GM10847 (cell line): ENCODE measurements around the gene NELFCD.

ENCODE experiments used
- POLR2A ChIP-seq: IDR thresholded peaks from 2 replicates; pipeline ENCODE4 v1.6.1; 2011; ENCODE audit not compliant: insufficient read length; ENCODE audit errors: extremely low read depth

The NELFCD gene

GRCh38 chr20:59035381-59035780 lies 54.3 kb downstream of the NELFCD start:
- no peak for TF ChIP-seq POLR2A

GRCh38 chr20:59037386-59037785 lies 56.3 kb downstream of the NELFCD start:
- no peak for TF ChIP-seq POLR2A

- no peak for TF ChIP-seq POLR2A
Observed at GRCh38 chr20:59039233-59039632, 58.2 kb downstream of the NELFCD start.

DNA sequence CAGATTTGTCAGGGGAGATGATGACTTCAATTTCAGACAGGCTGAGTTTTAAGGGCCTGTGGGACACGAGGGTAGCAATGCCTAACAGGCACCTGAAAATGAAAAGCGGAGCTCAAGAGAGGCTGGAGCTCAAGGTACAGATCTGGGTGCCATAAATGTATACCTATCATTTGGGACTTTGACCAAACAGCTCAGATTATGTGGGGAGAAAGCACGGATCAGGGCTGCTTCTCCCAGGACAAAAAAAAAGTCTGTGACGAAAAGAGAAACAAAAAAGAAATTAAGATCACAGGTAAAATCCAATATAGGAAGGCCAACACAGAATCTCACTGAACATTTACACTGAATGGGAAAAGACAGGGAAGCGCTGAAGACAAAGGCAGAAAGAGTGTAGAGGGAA lies 59.6 kb downstream of the NELFCD start:
- no peak for TF ChIP-seq POLR2A

DNA sequence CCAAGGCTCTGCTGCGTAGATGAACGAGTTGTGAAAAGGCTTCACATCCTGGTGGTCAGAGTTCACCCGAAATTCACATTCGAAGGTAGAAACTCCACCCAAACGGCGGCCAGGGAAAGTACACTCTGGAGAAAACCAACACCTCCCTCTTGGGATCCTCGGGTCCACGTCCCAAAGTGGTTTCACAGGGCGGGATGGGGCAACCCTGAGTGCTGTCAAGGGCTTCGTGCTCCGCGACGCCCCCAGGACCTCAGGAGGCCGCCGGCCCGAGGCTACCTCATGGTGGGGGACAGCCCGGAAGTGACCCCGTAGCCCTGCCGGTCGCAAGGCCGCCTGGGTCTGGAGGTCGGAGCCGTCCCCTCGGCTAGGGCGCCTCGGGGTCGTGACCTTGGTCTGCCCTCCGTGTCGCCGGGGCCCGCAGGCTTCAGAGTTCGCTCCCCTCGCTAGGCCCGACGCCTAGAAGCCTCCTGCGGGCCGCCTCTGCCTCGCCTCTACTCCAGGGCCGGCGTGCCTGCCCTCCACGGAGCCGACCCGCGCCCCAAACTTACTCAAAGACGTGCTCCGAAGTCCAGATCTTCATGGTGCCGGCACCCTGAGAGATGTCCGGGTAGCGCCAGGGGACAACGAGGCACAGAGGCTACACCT lies 61.2 kb downstream of the NELFCD start, which contains the start of gene PRELID3B:
TSS of gene PRELID3B (minus strand) at position 636 of the 645 bp plus-strand sequence. CDS start at position 580, 56 bp downstream.
- TF ChIP-seq POLR2A: no peak

DNA sequence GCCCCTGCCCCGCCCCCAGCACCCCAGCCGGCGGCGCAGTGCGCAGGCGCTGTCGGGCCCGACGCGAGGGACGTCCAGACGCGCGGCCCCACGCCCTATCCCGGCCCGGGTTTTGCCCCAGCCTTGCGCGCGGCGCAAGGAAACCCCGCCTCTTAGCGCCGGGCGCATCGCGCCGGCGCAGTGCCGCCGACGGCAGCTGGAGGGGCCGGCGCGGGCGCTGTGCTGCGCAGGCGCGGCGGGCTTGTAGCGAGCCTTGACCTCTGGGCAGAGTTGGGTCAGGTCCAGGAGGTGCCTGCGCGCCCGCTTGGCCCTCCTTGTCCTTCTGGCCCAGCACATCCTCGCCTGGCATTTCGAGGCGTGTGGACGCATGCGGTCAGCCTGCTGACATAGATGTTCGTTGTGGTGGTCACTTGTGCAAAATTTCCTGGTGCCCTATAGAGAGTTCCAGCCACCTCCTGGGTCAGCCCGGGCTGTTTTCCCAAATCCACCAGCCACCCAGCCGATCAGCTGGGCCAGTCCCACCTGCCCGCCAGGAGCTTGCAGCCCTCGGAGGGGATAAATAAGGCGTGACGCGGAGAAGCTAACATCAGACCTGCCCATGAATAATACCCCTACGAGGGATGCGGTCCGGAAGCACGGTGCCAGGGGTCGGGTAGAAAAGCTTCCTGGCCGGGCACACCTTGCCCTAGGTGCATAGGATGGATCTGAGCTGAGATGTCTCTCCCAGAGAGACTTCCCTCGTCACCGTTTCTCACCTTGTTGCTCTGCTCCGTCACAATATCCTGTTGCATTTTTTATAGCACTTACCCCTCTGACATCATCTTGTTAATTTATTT lies 62.0 kb downstream of the NELFCD start:
- peak; percentile 66 for TF ChIP-seq POLR2A

- no peak for TF ChIP-seq POLR2A
Observed at GRCh38 chr20:59043698-59044097, 62.6 kb downstream of the NELFCD start.

DNA sequence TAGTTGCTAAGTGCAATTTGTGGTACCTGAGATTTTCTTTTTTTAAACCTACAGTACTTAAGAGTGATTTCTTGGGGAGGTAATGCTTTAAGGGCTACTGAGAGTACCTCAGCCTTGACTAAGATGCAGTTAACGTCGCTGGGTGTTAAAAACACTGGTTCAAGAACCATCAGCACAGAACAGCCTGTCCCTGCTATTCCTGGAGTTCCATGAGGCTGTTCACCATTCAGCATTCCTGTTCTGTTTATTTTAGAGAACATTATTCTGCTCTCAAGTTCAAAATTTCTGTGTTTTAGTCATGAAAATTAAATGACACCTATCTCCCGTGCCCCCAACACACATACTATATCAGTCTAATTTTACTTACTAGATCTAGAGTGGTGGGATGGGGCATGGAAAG lies 63.2 kb downstream of the NELFCD start:
- TF ChIP-seq POLR2A: no peak
